ENCODE data around the gene CLNS1A. TPM values are rescaled to one million over a fixed set of nuclear protein-coding genes. Genes with fewer than 3 reads are reported as not detected.

The CLNS1A gene
- total and polyA plus RNA-seq, 9 of the 15 experiments (the other 6 are each of a cell fraction or from before 2014, with no cell fraction given) = 146 to 472 (median 345) TPM

GRCh38 chr11:77580712-77581337, 56.8 kb downstream of the CLNS1A start:
- FAIRE-seq (no peak), ATAC-seq (no peak), DNase-seq (ENCODE audit: extremely low read depth in 1 of 4, low spot score in 3 of 4) (no peak)
- ChIA-PET POLR2A (interaction anchor here (0.6 to 1.5 kb wide), 2 partner anchors 14 to 960 kb away, joined by 3 to 4 read pairs; no protein-coding TSS in a partner anchor), CTCF (ENCODE audit: low intra/inter-chr PET ratio) (no interaction called here)
- no peaks in the 10 kb centered on the region for H3K9me1 ChIP-seq (ENCODE audit: control insufficient read depth, insufficient read depth, low read length)
- H3K27ac ChIP-seq (ENCODE audit: extremely low read depth, low read depth, low read length) = no peak overlapping the region
- H3K9me3 ChIP-seq (replicated peaks; ENCODE audit: control insufficient read depth, insufficient read depth, low read depth, low read length) = peaks cover 2% of the 10 kb centered on the region; the same call in 1 of the 2 replicates
- H2AFZ ChIP-seq (ENCODE audit: low read depth, low read length) = no peak overlapping the region
- H3K4me3 ChIP-seq = no peak overlapping the region
- 18% methylated on average over 5 of the region's 5 CpGs for WGBS (ENCODE audit: insufficient coverage, low coverage, missing lambda C conversion rate)
- no peaks in the 10 kb centered on the region for H4K20me1 ChIP-seq (replicated peaks; ENCODE audit: control insufficient read depth, insufficient read depth, low read length)
- no peak overlapping the region for H3K9ac ChIP-seq (ENCODE audit: insufficient read depth in 1 of 2, low read depth in 2 of 2, low read length in 2 of 2)
- H3K4me2 ChIP-seq (ENCODE audit: insufficient read depth, low read length) = no peak overlapping the region
- intact Hi-C loops (cut with micrococcal nuclease) = no loop called here
- no peaks in the 10 kb centered on the region for H3K36me3 ChIP-seq (ENCODE audit: control insufficient read depth, insufficient read depth, low read length)
- no peaks in the 10 kb centered on the region for H3K4me1 ChIP-seq (replicated peaks in 1 of 2; ENCODE audit: control insufficient read depth in 2 of 2, insufficient read depth in 2 of 2, low read length in 2 of 2)
- H3K27me3 ChIP-seq (ENCODE audit: control insufficient read depth in 2 of 2, insufficient read depth in 2 of 2, low read length in 2 of 2) = no peaks in the 10 kb centered on the region
- TF ChIP-seq ZNF280B (CRISPR knock-in tag; IDR thresholded peaks at IDR 0.05) (peak; percentile 33; the same call in 1 of the 2 replicates), AFF1 (IDR thresholded peaks at IDR 0.05; ENCODE audit: low read depth in 1 of 2, partially characterized antibody in 2 of 2) (no peak), CBX3 (IDR thresholded peaks at IDR 0.05; ENCODE audit: borderline replicate concordance in 1 of 2, low read length in 2 of 2) (0 out of 3 replicates have a peak, but pooled peaks of 1 of the 2 experiments have one; percentile 18), ZFP36 (IDR thresholded peaks at IDR 0.05; ENCODE audit: low read depth, low read length, partially characterized antibody) (peak; percentile 84), CEBPZ (IDR thresholded peaks at IDR 0.05; ENCODE audit: borderline replicate concordance, low read depth, low read length) (0 out of 2 replicates have a peak, but pooled peaks have one; percentile 29)
- in situ Hi-C loops (cut with MboI) = no loop called here
- BruUV-seq (replicated peaks) = no TSS peak
- H3K79me2 ChIP-seq (ENCODE audit: control insufficient read depth, insufficient read depth, low read length) = no peaks in the 10 kb centered on the region

Measured in K562 (cell line).